HT-29 (cell line): ENCODE data around the gene ZNF501. TPM values are rescaled to one million over a fixed set of nuclear protein-coding genes. Genes with fewer than 3 reads are reported as not detected.

Experiments used
- DNase-seq: peaks from one replicate; pipeline ENCODE4 v3.0.0-alpha.2; 2015; ENCODE audit warnings: low spot score
- total RNA-seq: library from RNA; depleted of rRNA; stranded (reverse); fragments of >200 nt; shearing (Covaris generic); gene quantifications from 2 replicates; pipeline ENCODE4 v1.2.3, GENCODE V29; 2014; rRNA removed

Gene ZNF501
- total RNA-seq, result 0.08 and 4.8 TPM in 2 replicates

GRCh38 chr3:44729384-44729910, at the start of gene ZNF501:
TSS of gene ZNF501 (plus strand) at chr3:44729635. CDS start at chr3:44734422, 4,787 bp downstream.
- peak; percentile 82 for DNase-seq

GRCh38 chr3:44680921-44681455, 48.4 kb upstream of the ZNF501 start:
- DNase-seq, result no peak

GRCh38 chr3:44682182-44682896, 47.1 kb upstream of the ZNF501 start:
- no peak for DNase-seq

GRCh38 chr3:44685128-44685800, 44.2 kb upstream of the ZNF501 start:
- DNase-seq, result no peak

- DNase-seq, result no peak
These were observed 41.5 kb upstream of the ZNF501 start for GRCh38 chr3:44687898-44688297.

DNA sequence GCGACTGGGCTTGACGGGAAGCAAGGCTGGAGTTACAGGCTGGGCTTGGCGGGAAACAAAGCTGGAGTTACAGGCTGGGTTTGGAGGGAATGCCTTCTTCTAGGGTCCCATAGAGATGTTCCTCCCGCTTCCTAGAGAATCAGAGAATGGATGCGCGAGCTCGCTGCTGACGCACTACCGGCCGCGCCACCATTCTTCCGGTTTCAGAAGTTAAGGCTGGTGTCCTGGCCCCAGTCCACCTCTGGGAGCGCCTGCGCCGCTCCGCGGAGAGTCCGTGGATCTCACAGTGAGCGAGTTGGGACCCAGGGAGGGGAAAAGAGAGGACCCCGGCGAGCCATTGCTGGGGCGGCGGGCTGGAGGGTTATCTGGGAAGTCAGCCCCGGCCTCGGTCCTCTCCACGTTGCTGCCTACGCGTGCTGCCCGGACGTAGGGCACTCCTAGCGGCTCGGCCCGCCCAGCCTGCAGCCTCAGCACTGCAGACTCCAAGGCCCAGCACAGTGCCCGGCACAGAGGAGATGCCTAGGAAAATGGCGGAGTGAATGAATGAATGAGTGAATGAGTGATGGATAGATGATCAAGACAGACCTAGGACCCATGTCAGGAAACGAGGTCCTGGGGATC, 16.9 kb upstream of the ZNF501 start, which contains the start of gene ZNF502:
ZNF502 (plus strand) TSS at position 206 of the 621 bp plus-strand sequence. CDS start 7,602 bp downstream, outside the sequence.
- peak; percentile 60 for DNase-seq

GRCh38 chr3:44721231-44722102, 8.0 kb upstream of the ZNF501 start:
- no peak for DNase-seq

GRCh38 chr3:44722103-44722401, 7.4 kb upstream of the ZNF501 start:
- DNase-seq, result no peak

DNA sequence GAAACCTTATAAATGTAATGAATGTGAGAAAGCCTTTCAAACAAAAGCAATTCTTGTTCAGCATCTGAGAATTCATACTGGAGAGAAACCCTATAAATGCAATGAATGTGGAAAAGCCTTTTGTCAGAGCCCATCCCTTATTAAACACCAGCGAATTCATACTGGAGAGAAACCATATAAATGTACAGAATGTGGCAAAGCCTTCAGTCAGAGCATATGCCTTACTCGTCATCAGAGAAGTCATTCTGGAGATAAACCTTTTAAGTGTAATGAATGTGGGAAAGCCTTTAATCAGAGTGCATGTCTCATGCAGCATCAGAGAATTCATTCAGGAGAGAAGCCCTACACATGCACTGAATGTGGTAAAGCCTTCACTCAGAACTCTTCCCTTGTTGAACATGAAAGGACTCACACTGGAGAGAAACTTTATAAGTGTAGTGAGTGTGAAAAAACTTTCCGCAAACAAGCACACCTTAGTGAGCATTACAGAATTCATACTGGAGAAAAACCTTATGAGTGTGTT, 5.3 kb downstream of the ZNF501 start:
- no peak for DNase-seq

DNA sequence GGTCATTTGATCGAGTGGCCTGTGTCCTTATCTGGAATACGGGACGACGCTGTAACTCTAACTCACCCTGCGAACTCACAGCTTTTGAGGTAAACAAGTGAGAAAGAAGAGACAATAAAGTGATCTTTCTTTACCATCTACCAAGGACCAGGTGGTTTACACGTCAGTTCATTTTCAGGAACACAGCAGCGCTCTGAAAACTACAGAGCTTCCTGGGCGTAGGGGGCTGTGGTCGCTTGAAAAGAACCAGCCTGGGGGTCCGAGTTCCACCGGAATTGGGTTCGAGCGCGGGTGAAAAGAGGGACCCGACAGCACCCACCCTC, 31.6 kb downstream of the ZNF501 start:
- peak; percentile 7 for DNase-seq

DNA sequence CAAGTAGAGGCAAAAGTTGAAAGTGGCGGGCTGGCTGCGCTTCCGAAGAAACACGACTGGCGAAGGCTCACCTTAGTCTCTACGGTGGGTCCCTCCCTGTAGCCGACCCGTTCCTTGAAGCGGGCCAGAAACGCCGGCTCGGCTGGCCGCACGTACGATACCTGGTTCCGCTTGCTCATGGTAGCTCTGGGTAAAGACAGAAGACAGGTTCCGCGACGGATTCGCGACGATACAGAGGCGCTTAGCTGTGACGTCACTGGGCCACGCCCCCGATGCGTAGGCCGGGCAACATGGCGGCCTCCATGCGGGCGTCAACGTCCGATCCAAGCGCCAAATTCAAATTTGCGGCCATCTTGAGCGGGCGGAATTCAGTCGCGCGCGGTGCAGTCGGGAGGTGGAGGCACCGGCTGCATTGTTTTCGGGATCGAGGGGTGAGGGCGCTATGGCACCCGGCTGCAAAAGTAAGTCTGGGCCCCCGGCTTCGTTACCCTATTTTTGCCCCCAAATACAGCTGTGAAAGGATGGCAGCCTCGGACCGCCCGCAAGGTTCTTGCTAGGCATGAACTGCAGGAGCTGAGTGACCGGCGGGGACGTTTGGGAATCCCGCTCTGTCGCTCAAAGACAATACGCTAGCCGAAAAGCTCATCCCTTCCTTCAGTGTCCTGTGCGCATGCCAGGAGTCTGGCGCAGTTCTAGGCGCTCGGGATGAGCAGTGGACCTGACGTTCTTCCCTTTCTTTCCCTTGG, 32.2 kb downstream of the ZNF501 start, which contains the start of the genes KIAA1143 and KIF15:
KIAA1143 (minus strand) TSS at position 196 of the 746 bp plus-strand sequence; CDS start at position 179, 17 bp downstream.
KIF15 (plus strand) TSS at position 371 of the 746 bp plus-strand sequence; CDS start at position 443, 72 bp downstream.
- DNase-seq, result peak; percentile 92

DNA sequence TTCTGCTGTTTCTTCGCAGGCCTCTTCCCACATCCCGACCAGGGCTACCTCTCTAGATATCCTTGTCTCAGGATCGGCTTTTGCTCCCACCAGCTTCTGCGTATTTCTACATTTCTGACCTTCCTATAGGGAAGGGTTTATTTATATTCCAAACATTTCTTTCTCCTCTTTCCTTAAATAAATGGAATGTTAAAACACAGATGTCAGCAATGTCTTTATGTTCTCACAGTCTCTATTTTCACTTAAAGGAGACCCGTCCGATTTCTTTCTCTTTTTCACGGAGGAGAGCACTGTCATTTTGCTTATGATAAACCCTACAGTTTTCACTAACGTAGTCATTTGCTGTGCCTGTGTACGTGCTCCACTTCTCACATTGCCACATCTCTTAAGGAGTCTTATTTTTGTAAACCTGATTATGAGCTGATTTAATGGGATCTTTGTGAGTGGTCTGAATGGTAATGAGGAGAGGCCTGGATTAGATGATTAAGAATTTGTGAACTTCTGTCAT, 32.8 kb downstream of the ZNF501 start:
- DNase-seq, result peak; percentile 54

GRCh38 chr3:44762690-44763089, 33.3 kb downstream of the ZNF501 start:
- no peak for DNase-seq

- DNase-seq, result no peak
These were observed 34.8 kb downstream of the ZNF501 start for GRCh38 chr3:44764248-44764647.

- no peak for DNase-seq
These were observed 42.1 kb downstream of the ZNF501 start for GRCh38 chr3:44771424-44772098.

DNA sequence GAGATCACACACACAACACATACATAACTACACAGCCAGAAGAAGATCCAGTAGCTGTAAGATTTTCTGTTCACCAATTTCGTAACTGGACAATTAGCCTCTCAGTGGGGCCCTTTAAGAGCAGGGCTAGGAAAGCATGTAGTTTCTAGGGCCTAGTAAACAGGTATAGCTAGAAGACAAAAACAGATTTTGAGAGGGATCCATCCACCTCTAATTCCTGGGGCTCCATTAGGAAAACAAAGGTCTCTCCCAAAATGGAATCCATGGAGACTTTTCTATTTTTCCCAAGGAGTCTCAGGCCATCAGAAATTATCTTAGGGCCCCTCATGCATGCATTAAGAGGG, 42.6 kb downstream of the ZNF501 start:
- no peak for DNase-seq

GRCh38 chr3:44782891-44783290, 53.5 kb downstream of the ZNF501 start:
- DNase-seq, result no peak
